OCI-M1 (cell line): ENCODE results near the gene FLRT2.

ENCODE experiments used
- DNase-seq: peaks from one replicate; lab custom pipeline; 2025; lab: John Stamatoyannopoulos, UW

The FLRT2 gene

DNA sequence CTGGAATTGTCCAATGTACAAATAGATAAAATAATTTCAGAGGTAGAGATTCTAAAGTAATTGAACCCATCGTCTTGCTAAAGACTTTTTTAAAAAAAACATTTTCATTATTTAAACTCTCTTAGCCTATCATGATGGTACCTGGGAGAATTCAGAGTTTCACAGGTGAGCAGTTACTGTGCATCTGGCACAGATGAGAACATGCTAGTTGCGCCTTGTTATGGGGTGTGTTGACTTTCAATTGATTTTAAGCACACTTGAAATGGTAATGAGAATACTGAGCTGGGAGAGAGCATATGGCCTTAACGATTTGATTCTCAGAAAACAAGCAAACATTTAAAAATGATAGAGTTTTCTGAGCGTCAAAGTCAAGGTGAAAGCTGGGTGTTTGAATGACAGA lies 66.6 kb downstream of the FLRT2 start:
- DNase-seq: no peak

DNA sequence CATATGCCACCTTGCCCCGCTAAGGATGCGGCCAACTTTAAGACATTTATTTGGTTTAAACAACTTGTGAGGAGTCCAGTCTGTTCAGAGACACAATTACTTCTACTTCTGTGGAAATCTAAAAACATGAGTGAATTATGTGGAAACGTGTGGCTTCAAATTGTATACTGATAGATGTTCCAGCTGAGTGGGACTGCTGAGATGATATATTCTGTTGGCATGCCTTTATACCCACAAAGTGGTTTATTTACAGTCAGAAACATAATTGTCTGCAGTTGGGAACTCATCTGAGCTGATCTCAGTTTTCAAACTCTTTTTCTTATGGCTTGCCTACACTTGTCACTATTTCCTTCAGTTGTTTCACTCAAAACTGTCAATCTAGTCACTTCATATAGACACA lies 67.8 kb downstream of the FLRT2 start:
- DNase-seq: no peak

DNA sequence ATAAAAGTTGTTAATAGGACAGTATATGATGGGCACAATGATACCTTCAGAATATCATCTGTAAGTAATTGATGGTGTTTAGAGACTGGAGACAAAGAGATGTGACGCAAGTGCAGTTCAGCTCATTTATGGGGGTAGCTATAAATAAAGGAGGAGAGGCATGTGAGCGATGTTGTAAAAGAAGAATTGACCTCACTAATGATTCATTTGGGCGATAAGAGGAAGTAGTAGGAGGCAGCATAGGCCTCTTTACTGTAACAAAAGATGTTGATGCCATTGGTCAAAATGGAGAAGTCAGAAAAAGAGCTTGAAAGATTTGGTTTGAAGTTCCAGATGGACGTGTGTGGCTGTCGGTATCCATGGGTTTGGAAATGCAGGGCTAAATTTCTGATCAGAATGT lies 70.0 kb downstream of the FLRT2 start:
- DNase-seq: no peak

DNA sequence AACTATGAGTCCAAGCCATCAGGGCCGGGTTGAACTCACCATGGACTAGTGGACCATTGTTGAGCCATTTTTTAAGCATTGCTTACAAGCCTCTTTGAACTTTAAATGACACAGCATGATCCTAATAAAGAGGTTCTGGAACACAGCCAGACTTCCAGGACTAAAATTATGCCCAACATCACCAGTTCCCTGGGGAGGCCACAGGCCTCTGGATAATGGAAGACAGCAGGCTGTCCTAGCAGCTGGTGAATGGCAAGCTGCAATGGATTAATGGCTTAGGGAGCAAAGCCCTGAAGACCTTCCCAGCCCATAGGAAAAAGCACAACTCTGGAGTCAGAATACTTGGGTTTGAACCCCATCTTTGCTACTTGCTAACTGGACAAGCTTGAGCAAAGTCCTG lies 71.3 kb downstream of the FLRT2 start:
- no peak for DNase-seq

DNA sequence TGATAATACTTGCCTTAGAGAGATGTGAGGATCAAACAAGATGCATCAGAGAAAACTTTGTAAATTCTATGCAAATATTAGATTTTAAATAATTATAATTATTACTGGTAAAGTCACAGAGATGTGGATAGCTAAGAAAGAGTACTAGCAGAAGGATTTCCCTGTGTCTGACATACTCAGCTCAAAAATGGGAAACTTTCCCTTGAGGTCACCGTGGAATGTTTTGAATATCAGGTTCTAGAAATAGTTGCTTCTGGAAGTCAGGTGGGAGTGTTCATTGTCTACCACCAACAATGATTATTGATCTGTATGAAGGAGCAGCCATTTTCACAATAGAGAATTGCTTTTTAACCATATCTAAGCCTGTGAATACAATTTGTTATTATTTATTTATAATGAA lies 71.7 kb downstream of the FLRT2 start:
- DNase-seq: no peak

DNA sequence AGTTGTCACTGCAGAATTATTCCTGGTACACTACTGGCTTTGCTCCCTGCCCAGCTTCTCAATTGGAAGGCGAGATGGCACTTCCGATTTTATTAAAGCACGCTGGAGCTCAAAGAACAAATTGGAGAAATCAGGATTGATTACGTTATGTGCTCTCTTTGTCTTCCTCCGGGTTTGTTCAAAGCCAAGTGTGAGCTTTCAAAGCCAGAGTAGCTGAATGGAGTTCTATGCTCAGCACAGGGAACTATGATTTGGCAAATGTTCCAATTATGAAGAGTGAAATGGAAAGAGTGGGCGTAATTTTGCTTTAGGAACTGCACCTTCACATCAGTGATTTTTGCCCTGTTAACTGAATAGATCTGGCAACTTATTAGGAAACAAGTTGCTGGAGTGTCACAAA lies 72.4 kb downstream of the FLRT2 start:
- DNase-seq: no peak

DNA sequence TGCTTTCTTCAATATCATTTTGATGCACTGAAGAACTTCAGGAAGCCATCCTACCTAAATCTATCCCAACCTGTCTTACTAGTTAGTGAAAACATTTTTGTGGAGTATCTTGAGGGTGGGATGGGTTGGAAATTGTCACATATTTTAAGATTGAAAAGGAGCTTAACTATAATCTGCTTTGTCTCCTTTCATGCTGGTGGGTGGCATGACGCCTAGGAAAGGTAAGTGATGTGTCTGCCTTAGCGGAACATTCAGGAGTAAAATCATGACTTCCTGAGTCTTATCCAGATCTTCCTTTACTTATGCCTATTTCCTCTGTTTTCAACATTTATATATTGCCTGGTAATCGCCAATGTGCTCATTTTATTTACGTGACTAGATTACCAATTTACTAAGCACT lies 74.1 kb downstream of the FLRT2 start:
- no peak for DNase-seq

DNA sequence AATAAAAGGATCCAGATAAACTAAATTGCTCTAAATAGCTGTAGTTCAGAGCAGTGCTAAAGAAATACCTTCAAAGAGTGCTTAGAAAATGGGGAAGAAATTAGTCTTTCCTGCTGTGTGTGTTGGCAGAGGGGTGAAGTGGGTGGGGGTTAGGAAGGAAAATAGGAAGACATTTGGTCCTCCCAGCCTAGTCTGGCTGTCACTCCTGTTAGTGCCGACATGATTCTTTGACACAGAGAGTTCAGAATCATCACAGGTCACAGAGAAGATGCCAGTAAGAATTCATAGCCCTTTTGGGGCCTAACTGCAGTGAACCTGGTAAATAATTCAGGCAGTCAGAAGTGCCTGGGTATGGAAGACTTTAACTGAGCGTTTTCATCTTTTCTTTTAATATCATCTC lies 74.8 kb downstream of the FLRT2 start:
- DNase-seq: no peak

DNA sequence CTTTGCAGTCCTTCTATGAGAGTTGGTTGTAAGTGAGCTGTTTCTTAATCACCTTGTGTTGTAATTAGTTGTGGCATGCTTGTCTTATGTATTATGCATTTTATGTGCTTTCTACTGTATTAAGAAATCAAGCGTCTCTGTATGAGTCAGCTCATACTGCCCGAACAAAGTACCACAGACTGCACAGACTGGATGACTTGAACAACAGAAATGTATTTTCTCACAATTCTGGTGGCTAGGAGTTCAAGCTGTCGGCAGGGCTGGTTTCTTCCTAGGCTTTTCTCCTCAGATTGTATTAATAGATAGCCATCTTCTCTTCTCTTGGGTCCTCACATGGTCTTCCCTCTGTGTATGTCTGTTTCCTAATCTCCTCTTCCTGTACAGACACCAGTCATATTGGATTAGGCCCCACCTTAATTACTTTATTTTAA lies 77.7 kb downstream of the FLRT2 start:
- DNase-seq: no peak

DNA sequence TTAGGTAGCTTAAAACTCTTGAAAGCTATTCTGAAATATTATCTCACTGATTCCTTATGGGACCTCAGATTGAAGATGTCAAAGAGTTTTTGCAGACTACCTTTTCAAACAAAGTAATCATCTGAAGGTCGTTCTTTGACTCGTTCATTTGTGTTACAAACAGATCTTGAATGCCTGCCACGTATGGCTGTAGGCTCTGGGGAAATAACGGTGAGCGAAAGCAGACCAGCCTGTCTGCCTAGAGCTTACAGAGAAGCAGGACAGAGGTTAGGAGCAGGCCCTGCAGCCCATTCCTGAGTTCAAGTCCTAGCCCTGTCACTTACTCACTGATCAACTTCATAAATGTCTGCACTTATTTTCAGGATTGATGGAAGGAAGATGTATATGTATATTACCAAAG lies 83.6 kb downstream of the FLRT2 start:
- no peak for DNase-seq

DNA sequence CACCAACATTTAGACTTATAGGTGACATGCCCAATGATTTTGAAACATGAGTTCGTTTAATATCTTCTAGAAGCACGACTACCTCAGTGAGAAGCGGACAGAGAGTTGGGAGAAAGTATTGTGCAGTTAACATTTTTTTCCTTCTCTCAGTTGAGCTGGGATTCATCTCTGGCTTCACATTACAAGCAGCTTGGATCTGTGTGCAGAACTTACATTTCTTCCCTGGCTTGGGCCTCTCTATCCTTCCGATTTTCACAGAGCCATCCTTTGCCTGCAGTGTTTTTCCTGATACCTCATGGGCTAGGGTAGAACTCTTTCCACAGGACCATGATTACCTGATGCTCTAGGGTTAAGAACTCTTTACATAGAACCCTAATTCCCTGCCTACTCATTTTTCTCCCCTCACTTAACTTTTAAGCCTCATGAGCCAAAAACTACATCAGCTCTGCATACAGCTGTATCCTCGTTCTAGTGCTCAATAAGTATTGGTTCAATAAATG lies 86.5 kb downstream of the FLRT2 start:
- DNase-seq: no peak

DNA sequence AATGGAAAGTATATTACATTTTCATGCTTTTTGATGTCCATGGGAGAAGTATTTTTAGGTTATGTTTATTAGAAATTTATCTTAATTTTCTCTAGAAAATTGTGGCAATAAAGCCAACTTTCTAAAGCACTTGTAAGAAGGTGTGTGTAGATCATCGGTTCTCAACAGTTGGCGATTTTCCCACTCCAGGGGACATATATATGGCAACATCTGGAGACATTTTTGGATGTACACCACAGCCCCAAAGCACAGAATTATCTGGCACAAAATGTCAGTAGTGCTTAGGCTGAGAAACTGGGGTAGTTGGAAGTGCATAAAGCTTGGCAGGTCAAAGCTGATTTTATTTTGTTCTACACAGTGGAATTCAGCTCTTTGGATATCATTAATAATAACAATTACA lies 86.9 kb downstream of the FLRT2 start:
- no peak for DNase-seq

DNA sequence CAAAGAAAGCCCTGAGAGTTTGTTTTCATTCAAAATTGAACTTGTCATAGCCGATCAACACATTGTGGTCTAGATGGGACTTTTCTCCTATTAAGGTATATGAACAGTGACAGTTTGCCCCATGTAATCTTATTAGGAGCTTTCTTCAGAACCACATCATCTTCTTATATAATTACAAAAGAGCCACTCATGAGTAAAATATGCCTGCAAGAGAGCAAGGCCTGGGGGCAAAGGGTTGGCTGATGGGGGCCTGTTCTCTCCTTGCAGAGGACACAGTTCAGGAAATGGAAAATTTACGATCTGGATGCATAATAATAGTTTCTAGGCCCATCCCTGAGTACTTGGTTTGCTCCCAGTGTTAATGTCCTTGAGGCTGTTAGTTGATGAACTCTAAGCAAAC lies 87.8 kb downstream of the FLRT2 start:
- no peak for DNase-seq

DNA sequence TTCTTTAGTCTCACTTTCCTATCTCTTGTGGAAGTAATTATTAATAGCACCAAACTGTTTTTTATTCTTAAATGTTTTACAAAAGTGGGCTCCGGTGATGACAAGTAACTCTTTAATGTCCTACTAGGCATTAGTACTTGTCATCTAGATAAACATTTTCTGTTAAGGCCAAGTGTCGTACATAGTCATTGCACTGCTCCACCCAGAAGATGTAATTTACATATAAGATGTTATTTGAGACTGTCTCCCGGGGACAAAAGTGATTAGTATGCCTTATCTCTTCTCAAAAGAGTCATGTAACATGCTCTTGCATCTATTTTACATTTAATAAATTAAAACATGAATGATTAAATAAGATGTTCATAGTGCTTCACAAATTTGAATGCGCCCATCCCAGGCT lies 88.4 kb downstream of the FLRT2 start:
- no peak for DNase-seq

DNA sequence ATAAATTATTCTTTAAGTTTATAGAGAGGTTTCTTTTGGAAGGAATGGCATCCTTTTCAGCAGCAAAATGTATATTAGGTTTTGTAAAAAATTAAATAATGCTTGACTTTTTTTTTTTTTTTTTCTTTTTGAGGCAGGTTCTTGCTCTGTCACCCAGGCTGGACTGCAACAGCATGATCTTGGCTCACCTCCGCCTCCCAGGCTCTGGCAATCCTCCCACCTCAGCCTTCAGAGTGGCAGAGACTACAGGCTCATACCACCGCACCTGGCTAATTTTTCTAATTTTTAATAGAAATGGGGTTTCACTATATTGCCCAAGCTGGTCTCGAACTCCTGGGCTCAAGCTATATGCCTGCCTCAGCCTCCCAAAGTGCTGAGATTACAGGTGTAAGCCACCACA lies 89.0 kb downstream of the FLRT2 start:
- DNase-seq: no peak

DNA sequence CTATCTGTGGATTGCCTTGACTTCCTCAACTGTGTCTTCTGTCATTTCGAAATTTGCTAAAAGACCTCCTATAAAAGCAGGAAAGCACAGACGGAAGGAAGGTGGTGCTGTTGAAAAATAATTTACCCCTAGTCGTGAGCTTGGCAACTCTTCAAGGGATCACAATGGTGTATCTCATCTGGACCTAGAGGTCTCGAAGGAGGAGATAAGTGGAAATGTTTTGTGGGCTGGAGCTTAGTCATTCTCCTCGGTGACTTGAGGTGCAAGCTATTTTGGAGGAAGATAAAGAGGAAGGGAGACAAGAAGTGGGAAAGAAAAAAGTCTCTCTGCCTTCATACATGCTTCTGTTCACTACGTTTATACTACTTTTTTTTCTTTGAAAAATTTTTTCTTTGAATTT lies 89.9 kb downstream of the FLRT2 start:
- DNase-seq: peak; percentile 83

DNA sequence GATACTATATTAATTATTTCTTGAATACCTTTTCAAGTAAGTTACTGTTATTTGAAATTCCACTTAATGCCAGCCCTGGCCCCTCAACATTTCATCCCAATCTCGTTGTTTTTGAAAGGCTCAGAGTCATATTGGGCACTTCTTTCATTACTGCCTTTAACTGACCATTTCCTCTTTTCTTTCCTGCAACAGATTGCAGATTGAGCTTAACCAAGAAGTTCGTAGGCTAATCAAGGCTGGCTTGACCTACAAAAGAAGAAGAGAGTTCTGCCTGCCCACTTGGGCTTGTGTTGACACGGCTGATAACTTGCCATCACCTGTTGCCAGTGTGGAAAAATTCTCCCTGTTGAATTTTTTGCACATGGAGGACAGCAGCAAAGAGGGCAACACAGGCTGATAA lies 91.0 kb downstream of the FLRT2 start:
- DNase-seq: peak; percentile 59

DNA sequence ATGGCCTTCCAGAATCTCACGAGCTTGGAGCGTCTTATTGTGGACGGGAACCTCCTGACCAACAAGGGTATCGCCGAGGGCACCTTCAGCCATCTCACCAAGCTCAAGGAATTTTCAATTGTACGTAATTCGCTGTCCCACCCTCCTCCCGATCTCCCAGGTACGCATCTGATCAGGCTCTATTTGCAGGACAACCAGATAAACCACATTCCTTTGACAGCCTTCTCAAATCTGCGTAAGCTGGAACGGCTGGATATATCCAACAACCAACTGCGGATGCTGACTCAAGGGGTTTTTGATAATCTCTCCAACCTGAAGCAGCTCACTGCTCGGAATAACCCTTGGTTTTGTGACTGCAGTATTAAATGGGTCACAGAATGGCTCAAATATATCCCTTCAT lies 92.2 kb downstream of the FLRT2 start:
- DNase-seq: no peak

DNA sequence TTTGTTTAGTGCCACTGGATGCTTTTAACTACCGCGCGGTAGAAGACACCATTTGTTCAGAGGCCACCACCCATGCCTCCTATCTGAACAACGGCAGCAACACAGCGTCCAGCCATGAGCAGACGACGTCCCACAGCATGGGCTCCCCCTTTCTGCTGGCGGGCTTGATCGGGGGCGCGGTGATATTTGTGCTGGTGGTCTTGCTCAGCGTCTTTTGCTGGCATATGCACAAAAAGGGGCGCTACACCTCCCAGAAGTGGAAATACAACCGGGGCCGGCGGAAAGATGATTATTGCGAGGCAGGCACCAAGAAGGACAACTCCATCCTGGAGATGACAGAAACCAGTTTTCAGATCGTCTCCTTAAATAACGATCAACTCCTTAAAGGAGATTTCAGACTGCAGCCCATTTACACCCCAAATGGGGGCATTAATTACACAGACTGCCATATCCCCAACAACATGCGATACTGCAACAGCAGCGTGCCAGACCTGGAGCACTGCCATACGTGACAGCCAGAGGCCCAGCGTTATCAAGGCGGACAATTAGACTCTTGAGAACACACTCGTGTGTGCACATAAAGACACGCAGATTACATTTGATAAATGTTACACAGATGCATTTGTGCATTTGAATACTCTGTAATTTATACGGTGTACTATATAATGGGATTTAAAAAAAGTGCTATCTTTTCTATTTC lies 93.2 kb downstream of the FLRT2 start:
- DNase-seq: no peak

DNA sequence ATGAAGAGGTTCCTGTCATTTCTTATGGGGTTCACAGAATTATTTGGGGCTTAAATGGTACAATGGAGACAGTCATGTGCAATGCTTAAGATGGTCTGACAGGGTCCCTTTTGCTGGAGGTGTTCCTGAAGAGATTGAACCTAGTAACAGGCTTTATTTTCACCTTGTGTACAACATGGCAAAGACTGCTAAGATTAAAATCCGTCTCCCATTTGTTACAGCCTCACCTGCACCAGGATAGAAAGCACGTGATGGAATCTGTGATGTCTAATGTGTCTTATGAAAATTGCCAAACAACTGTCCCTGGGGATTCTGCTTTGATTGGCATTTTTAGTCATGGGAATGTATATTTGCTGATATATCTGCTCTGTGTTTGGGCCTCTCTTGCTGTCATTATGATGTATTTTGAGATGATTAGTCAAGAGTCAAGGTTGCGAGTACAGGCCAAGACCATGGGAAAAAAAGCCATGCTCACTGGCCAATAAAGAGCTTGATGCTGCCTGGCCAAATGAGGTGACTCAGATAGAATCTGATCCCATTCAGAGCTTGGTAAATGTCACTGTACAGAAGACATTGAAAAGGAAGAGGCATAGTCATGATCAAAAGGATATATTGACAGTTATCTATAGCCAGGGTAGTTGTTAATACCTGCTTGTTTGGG lies 96.1 kb downstream of the FLRT2 start:
- no peak for DNase-seq

DNA sequence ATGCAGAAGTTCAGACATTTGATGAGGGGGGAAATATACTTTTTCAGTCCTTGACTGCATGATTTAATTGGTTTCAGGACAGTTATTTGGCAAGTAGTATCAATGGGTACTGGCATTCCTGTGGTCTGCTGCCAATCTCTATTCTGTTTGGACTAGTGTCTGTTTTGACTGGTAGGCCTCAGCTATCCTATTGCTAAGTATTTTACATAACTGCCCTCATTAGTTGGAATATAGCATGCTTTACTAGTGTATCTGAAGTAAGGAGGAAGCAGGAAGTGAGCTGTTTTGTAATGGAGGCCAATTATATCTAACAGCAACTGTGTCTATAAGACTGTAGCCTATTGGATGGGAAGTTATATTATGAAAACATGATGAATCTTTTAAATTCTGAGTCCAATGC lies 104.3 kb downstream of the FLRT2 start:
- no peak for DNase-seq

DNA sequence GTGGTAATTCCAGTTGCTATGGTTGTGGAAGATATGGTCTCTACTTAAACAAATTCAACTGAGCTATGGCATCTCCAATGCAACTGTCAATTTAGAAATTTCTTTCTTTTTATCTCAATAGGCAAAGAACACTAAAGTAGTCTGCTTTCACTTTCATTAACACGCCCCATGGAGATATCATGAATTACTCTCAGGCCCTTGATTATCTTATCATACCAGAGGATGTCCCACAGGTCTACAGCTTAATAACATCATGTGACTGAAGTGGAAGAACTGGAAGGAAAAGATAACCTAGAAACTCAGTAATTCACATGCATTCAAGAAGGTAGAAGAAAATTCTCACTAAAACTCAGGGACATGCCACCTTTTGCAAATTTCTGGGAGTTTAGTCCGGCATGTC lies 114.3 kb downstream of the FLRT2 start:
- DNase-seq: peak; percentile 89

DNA sequence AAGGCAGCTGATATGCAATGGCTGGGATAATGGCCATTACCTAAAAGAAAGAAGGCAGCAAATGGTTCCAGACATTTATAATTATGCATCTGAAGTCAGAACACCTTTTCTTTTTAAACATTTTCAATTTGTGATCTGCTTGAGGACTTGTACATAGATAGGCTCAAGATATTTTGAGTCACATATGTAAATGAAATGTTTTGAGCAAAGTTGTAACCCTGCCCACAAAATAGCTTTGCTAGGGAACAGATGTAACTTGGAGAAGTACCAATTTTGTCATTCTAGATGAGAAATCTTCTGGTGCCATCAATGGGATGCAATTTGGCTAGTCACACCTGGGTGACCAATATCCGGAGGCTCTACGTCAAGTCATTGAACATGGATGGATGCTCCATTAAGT lies 123.1 kb downstream of the FLRT2 start:
- DNase-seq: no peak
